ENCODE results near the gene SLC25A33. TPM values are rescaled to one million over a fixed set of nuclear protein-coding genes. Genes with fewer than 3 reads are reported as not detected.

The SLC25A33 gene
- total and polyA plus RNA-seq, 2 experiments from 2014 or later = 13.3 to 18.8 TPM

DNA sequence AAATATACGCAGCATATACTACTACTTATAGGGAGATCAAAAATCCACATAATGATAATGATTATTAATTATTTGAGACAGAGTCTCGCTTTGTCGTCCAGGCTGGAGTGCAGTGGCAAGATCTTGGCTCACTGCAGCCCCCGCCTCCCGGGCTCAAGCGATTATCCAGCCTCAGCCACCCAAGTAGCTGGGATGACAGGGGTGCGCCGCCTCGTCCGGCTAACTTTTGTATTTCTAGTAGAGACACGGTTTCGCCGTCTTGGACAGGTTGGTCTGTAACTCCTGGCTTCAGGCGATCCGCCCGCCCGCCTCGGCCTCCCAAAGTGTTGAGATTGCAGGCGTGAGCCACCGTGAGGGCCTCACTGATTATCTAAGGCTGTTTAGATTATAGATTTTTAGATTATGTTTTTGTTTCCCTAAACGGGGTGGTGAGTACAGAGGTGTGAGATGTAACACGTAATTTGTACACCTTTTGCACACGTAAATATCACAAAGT is 548 bp upstream of the SLC25A33 start (continued):
- TF ChIP-seq, protein P1, sequence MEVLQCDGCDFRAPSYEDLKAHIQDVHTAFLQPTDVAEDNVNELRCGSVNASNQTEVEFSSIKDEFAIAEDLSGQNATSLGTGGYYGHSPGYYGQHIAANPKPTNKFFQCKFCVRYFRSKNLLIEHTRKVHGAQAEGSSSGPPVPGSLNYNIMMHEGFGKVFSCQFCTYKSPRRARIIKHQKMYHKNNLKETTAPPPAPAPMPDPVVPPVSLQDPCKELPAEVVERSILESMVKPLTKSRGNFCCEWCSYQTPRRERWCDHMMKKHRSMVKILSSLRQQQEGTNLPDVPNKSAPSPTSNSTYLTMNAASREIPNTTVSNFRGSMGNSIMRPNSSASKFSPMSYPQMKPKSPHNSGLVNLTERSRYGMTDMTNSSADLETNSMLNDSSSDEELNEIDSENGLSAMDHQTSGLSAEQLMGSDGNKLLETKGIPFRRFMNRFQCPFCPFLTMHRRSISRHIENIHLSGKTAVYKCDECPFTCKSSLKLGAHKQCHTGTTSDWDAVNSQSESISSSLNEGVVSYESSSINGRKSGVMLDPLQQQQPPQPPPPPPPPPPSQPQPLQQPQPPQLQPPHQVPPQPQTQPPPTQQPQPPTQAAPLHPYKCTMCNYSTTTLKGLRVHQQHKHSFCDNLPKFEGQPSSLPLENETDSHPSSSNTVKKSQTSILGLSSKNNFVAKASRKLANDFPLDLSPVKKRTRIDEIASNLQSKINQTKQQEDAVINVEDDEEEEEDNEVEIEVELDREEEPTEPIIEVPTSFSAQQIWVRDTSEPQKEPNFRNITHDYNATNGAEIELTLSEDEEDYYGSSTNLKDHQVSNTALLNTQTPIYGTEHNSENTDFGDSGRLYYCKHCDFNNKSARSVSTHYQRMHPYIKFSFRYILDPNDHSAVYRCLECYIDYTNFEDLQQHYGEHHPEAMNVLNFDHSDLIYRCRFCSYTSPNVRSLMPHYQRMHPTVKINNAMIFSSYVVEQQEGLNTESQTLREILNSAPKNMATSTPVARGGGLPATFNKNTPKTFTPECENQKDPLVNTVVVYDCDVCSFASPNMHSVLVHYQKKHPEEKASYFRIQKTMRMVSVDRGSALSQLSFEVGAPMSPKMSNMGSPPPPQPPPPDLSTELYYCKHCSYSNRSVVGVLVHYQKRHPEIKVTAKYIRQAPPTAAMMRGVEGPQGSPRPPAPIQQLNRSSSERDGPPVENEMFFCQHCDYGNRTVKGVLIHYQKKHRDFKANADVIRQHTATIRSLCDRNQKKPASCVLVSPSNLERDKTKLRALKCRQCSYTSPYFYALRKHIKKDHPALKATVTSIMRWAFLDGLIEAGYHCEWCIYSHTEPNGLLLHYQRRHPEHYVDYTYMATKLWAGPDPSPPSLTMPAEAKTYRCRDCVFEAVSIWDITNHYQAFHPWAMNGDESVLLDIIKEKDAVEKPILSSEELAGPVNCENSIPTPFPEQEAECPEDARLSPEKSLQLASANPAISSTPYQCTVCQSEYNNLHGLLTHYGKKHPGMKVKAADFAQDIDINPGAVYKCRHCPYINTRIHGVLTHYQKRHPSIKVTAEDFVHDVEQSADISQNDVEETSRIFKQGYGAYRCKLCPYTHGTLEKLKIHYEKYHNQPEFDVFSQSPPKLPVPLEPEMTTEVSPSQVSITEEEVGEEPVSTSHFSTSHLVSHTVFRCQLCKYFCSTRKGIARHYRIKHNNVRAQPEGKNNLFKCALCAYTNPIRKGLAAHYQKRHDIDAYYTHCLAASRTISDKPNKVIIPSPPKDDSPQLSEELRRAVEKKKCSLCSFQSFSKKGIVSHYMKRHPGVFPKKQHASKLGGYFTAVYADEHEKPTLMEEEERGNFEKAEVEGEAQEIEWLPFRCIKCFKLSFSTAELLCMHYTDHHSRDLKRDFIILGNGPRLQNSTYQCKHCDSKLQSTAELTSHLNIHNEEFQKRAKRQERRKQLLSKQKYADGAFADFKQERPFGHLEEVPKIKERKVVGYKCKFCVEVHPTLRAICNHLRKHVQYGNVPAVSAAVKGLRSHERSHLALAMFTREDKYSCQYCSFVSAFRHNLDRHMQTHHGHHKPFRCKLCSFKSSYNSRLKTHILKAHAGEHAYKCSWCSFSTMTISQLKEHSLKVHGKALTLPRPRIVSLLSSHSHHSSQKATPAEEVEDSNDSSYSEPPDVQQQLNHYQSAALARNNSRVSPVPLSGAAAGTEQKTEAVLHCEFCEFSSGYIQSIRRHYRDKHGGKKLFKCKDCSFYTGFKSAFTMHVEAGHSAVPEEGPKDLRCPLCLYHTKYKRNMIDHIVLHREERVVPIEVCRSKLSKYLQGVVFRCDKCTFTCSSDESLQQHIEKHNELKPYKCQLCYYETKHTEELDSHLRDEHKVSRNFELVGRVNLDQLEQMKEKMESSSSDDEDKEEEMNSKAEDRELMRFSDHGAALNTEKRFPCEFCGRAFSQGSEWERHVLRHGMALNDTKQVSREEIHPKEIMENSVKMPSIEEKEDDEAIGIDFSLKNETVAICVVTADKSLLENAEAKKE (CRISPR knock-in tag; IDR thresholded peaks at IDR 0.05) = no peak
- TF ChIP-seq ZNF114 (CRISPR knock-in tag; IDR thresholded peaks at IDR 0.05) = no peak
- no peak for TF ChIP-seq CREB1 (CRISPR knock-in tag; IDR thresholded peaks at IDR 0.05; ENCODE audit: low read depth)
- no peak for TF ChIP-seq NANOG (IDR thresholded peaks at IDR 0.05; ENCODE audit: borderline replicate concordance)
- no peak for TF ChIP-seq EZH2phosphoT487 (IDR thresholded peaks at IDR 0.05; ENCODE audit: unreplicated experiment)
- no peak for TF ChIP-seq ZNF331 (CRISPR knock-in tag; IDR thresholded peaks at IDR 0.05; ENCODE audit: low read depth)
- TF ChIP-seq, protein P2, sequence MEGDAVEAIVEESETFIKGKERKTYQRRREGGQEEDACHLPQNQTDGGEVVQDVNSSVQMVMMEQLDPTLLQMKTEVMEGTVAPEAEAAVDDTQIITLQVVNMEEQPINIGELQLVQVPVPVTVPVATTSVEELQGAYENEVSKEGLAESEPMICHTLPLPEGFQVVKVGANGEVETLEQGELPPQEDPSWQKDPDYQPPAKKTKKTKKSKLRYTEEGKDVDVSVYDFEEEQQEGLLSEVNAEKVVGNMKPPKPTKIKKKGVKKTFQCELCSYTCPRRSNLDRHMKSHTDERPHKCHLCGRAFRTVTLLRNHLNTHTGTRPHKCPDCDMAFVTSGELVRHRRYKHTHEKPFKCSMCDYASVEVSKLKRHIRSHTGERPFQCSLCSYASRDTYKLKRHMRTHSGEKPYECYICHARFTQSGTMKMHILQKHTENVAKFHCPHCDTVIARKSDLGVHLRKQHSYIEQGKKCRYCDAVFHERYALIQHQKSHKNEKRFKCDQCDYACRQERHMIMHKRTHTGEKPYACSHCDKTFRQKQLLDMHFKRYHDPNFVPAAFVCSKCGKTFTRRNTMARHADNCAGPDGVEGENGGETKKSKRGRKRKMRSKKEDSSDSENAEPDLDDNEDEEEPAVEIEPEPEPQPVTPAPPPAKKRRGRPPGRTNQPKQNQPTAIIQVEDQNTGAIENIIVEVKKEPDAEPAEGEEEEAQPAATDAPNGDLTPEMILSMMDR (conservative IDR thresholded peaks at IDR 0.05; ENCODE audit: low read depth in 2 of 2) = no peak
